Fibroblast of lung (primary cell): Measurements from ENCODE around the gene LITAF. TPM values are rescaled to one million over a fixed set of nuclear protein-coding genes. Genes with fewer than 3 reads are reported as not detected.

Source experiments
- DNase-seq, 2 donors: peaks; one replicate each; pipeline versions ENCODE4 v3.0.0 to v3.0.0-alpha.2; 2010; ENCODE audit warnings: low read depth in 2 of 2
- H2AFZ ChIP-seq: 2 replicates; pipeline ENCODE4 v1.5.1; 2012; ENCODE audit warnings: low read length, control low read depth, inconsistent platforms
- H3K27ac ChIP-seq: 2 replicates; pipeline ENCODE4 v1.5.1; 2011; ENCODE audit warnings: low read length, control low read depth; ENCODE audit not compliant: insufficient read depth
- H3K27me3 ChIP-seq: 2 replicates; pipeline ENCODE4 v1.5.1; 2011; ENCODE audit warnings: mild to moderate bottlenecking, low read length; ENCODE audit not compliant: control insufficient read depth, insufficient read depth
- H3K36me3 ChIP-seq: 2 replicates; pipeline ENCODE4 v1.5.1; 2011; ENCODE audit warnings: low read length; ENCODE audit not compliant: control insufficient read depth, insufficient read depth
- H3K4me1 ChIP-seq: 2 replicates; pipeline ENCODE4 v1.5.1; 2011; ENCODE audit warnings: low read length; ENCODE audit not compliant: control insufficient read depth, insufficient read depth; ENCODE audit errors: extremely low read depth
- H3K4me2 ChIP-seq: 2 replicates; pipeline ENCODE4 v1.5.1; 2011; ENCODE audit warnings: low read length, control low read depth; ENCODE audit not compliant: insufficient read depth; ENCODE audit errors: extremely low read depth
- H3K4me3 ChIP-seq, 4 experiments: fragments of 200-600 bp in 1 of 4; sonication (generic) in 1 of 4; replicated peaks in 1 of 4; 2 replicates each; pipeline ENCODE4 v1.5.1; 2011 to 2016; ENCODE audit warnings: low read length in 4 of 4, low read depth in 3 of 4, mild to moderate bottlenecking in 3 of 4, control low read depth in 2 of 4, inconsistent platforms in 1 of 4, mixed read lengths in 1 of 4; ENCODE audit not compliant: insufficient read depth in 1 of 4; ENCODE audit errors: control extremely low read depth in 1 of 4
- H3K79me2 ChIP-seq: 2 replicates; pipeline ENCODE4 v1.5.1; 2012; ENCODE audit warnings: mild to moderate bottlenecking, low read length, inconsistent platforms; ENCODE audit not compliant: control insufficient read depth, insufficient read depth
- H3K9ac ChIP-seq: 2 replicates; pipeline ENCODE4 v1.5.1; 2011; ENCODE audit warnings: mild to moderate bottlenecking, low read length, control low read depth; ENCODE audit not compliant: insufficient read depth
- H3K9me3 ChIP-seq: 2 replicates; pipeline ENCODE4 v1.5.1; 2012; ENCODE audit warnings: low read depth, low read length; ENCODE audit not compliant: control insufficient read depth, insufficient read depth
- H4K20me1 ChIP-seq: 2 replicates; pipeline ENCODE4 v1.5.1; 2011; ENCODE audit warnings: low read length; ENCODE audit not compliant: control insufficient read depth, insufficient read depth; ENCODE audit errors: extremely low read depth
- CTCF ChIP-seq, 2 donors: IDR thresholded peaks in 1 of 2; conservative IDR thresholded peaks in 1 of 2; 1 replicate in 1 of 2; 2 replicates in 1 of 2; pipeline ENCODE4 v1.5.1; 2011 to 2012; ENCODE audit warnings: low read length in 2 of 2, control low read depth in 1 of 2, inconsistent platforms in 1 of 2, low read depth in 1 of 2, mild to moderate bottlenecking in 1 of 2
- EZH2 ChIP-seq: IDR thresholded peaks from 2 replicates; pipeline ENCODE4 v1.5.1; 2012; ENCODE audit warnings: low read length, control low read depth, mild to moderate bottlenecking; ENCODE audit errors: missing control alignments
- polyA plus RNA-seq, 2 donors: library from polyadenylated mRNA; depleted of rRNA in 1 of 2; stranded (reverse) in 1 of 2; unstranded in 1 of 2; fragments of >200 nt; gene quantifications; 2 replicates each; pipeline ENCODE4 v1.2.1, GENCODE V29; 2011 to 2012; ENCODE audit warnings: missing spikeins in 1 of 2
- total RNA-seq: library from RNA; depleted of rRNA; stranded (reverse); fragments of >200 nt; gene quantifications from 2 replicates; pipeline ENCODE4 v1.2.1, GENCODE V29; 2014

LITAF gene
- total and polyA plus RNA-seq, 2 donors (not counting 1 experiment from before 2014, with no cell fraction given), result 79.6 to 162 TPM

GRCh38 chr16:11510178-11510973, 76.3 kb downstream of the LITAF start:
- DNase-seq, result no peak
- H3K4me3 ChIP-seq, result no peak overlapping the region
- no peak overlapping the region for H3K27ac ChIP-seq
- H3K36me3 ChIP-seq, result no peaks in the 10 kb centered on the region
- no peak overlapping the region for H3K4me2 ChIP-seq
- no peak for TF ChIP-seq CTCF (conservative IDR thresholded peaks at IDR 0.05 in 1 of 2, IDR thresholded peaks at IDR 0.05 in 1 of 2; ENCODE audit: low read depth in 1 of 2, low read length in 2 of 2)
- no peak for TF ChIP-seq EZH2
- no peaks in the 10 kb centered on the region for H4K20me1 ChIP-seq
- no peaks in the 10 kb centered on the region for H3K4me1 ChIP-seq
- no peaks in the 10 kb centered on the region for H3K79me2 ChIP-seq
- H3K27me3 ChIP-seq, result peaks cover 2% of the 10 kb centered on the region
- H3K9ac ChIP-seq, result no peak overlapping the region
- no peaks in the 10 kb centered on the region for H3K9me3 ChIP-seq
- H2AFZ ChIP-seq, result no peak overlapping the region

GRCh38 chr16:11507991-11508390, 78.7 kb downstream of the LITAF start:
- no peak overlapping the region for H2AFZ ChIP-seq
- no peaks in the 10 kb centered on the region for H3K79me2 ChIP-seq
- no peaks in the 10 kb centered on the region for H3K4me1 ChIP-seq
- H3K27ac ChIP-seq, result no peak overlapping the region
- no peak overlapping the region for H3K9ac ChIP-seq
- no peak for DNase-seq
- H3K9me3 ChIP-seq, result no peaks in the 10 kb centered on the region
- no peaks in the 10 kb centered on the region for H3K27me3 ChIP-seq
- no peak overlapping the region for H3K4me3 ChIP-seq
- TF ChIP-seq EZH2, result no peak
- no peak for TF ChIP-seq CTCF (conservative IDR thresholded peaks at IDR 0.05 in 1 of 2, IDR thresholded peaks at IDR 0.05 in 1 of 2; ENCODE audit: low read depth in 1 of 2, low read length in 2 of 2)
- no peaks in the 10 kb centered on the region for H4K20me1 ChIP-seq
- no peaks in the 10 kb centered on the region for H3K36me3 ChIP-seq
- H3K4me2 ChIP-seq, result no peak overlapping the region

GRCh38 chr16:11507350-11507749, 79.4 kb downstream of the LITAF start:
- no peaks in the 10 kb centered on the region for H3K36me3 ChIP-seq
- no peak overlapping the region for H3K27ac ChIP-seq
- no peaks in the 10 kb centered on the region for H3K9me3 ChIP-seq
- TF ChIP-seq EZH2, result no peak
- no peak for TF ChIP-seq CTCF (conservative IDR thresholded peaks at IDR 0.05 in 1 of 2, IDR thresholded peaks at IDR 0.05 in 1 of 2; ENCODE audit: low read depth in 1 of 2, low read length in 2 of 2)
- no peak overlapping the region for H3K4me2 ChIP-seq
- H4K20me1 ChIP-seq, result no peaks in the 10 kb centered on the region
- no peaks in the 10 kb centered on the region for H3K4me1 ChIP-seq
- H2AFZ ChIP-seq, result no peak overlapping the region
- no peak overlapping the region for H3K4me3 ChIP-seq
- no peaks in the 10 kb centered on the region for H3K27me3 ChIP-seq
- no peak for DNase-seq
- H3K9ac ChIP-seq, result no peak overlapping the region
- no peaks in the 10 kb centered on the region for H3K79me2 ChIP-seq
